ENCODE results near the gene TIMM10.

TIMM10 gene

DNA sequence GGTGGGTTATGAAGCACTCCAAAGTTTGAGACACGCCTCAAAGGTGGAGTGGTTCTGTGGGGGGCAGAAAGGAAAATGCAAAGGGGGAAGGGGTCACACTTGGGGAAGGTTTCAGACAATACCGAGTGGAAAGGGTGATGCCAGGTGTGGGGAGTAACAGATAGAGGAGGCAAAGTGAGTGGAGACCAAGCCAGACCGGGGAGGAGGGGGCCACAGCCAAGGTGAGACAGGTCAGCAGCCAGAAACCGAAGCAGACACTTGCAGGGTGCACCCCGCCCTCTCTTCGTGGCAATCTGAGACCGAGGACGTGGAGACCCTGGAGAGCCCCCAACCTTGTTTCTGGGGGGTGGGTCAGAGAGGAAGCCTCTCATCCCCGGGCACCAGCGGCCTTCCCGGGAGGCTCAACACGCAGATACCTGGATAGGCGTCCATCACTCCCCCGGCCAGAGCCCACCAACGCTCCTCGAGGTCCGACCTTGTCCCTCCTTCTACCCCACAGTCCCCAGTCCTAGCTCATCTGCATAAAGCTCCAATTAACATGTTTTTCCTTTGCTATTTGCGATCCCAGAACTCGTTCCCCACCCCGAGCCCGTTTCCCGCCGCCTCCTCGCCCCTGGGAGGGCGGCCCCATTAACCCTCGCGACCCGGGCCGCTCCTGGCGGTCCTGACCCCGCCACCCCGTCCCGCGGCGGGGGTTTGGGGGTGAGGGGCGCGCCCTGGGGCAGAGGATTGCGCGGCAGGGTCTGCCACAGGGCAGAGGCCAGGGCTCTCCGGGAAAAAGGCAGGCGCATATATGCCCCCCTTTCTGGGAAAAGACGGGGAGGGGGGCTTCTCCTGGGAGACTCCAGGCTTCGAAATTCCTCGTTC, 48.4 kb downstream of the TIMM10 start:
- no peak for DNase-seq

DNA sequence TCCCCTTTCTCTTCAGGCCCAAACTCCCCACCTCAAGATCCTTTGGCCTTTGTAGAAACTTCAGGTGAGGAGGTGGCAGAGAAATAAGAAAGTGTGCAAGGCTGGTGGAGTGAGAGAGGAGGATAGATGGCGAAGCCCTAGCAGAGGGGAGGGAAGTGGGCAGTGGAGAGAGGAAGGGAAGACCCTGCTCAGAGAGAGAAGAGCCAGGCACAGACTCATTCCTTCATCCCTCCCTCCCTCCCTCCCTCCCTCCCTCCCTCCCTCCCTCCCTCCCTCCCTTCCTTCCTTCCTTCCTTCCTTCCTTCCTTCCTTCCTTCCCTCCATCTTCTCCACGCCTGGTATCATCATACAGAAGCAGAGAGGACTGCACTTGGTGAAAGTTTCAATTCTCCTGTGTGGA, 49.2 kb downstream of the TIMM10 start:
- no peak for DNase-seq

DNA sequence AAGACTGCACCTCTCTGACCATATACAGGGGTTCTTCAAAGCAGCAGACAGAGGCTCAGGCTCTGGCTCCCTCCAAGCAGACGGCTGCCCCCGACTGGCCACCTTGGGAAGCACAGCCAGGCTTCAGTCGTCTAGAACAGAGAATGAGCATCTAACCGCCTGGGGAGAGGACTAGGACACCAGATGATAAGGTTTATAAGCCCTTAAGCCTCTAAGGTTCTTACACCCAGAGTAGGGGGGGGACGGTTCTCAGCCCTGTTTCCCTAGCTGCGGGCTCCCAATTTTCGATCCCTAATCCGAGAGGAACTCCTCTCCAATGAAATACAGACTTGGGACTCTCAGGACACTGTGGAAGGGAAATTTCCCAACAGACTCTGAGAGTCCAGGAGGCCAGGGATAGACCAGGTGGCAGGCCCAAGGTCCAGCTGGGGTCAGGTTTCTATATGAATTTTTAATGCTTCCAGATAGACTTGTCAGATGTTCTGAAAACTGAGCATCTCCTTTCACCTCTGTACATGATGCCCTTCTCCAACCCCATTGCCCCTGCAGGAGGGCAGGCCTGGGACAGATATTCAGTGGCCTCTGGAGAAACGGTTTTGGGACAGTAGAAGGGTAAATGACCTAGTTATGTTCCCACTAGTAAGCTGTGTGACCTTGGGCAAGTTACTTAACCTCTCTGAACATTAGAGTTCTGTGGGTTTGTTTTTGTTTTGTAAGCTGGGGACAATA, 50.0 kb downstream of the TIMM10 start:
- peak; percentile 57 for DNase-seq

DNA sequence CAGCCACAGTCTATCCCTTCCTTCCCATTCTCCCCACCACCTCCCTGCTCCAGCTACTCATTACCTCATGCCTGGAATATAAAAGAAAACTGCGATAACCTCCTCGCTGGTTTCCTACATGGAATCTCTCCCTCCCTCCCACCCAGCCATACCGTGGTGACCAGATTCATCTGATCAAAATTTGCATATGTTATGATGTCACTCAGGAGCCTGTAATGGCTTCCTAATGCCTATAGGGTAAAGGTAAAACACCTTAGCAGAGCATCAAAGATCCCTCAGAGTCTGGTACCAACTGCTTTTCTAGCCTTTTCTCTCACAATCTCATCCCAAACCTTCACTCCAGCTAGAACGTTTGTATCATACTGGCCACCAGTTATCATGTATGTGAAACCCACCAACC, 50.6 kb downstream of the TIMM10 start:
- no peak for DNase-seq

DNA sequence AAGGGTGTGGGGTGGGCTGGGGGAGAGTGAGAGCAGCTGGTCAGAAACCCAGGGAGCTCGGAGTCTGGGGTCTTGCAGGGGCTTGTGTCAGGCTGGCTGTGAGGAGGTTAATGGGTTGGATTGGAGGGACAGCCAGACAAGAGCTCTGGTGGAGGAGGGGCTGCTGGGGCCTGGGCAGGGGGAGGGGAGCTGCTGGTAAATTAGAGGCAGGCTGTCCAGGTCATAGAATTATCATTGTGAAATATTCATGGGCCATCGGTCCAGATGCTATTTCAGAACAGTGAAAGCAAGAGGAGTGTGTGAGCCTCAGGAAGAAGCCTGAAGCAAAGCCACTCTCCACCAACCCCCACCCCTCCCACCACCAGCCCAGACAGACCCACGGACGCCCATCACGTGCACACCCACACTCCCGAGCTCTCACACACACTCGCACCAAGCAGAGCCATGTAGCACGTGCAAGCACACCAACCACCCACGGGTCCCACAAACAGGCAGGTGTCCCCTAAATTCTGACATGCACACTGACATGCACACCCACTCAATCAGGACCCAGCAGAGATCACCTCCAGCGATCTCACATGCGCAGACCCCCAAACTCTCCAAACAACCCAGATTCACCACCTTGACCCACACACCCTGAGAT, 51.4 kb downstream of the TIMM10 start:
- no peak for DNase-seq

Data from CD4-positive, alpha-beta T cell treated with Interferon gamma for 1 hour (primary cell).